ENCODE results near the gene TMEM86B.

DNA sequence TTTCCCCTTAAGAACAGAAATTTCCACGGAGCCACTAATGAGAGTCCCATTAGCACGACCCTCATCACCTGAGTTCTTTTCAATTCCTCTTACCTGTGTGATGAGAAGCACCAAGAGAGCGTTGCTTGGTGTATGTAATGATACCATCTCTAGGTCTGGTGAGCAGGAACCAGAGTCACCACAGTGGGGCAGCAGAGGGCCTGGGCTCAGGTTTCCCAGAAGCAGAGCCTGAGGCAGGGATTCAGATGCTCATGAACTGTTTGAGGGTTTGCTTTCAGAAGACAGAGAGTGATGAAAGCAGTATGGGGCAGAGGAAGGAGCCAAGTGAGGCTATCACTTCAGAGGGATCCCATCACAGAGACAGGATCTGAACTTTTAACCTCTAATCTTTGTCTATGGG, 16.1 kb downstream of the TMEM86B start:
- TF ChIP-seq, protein P1, sequence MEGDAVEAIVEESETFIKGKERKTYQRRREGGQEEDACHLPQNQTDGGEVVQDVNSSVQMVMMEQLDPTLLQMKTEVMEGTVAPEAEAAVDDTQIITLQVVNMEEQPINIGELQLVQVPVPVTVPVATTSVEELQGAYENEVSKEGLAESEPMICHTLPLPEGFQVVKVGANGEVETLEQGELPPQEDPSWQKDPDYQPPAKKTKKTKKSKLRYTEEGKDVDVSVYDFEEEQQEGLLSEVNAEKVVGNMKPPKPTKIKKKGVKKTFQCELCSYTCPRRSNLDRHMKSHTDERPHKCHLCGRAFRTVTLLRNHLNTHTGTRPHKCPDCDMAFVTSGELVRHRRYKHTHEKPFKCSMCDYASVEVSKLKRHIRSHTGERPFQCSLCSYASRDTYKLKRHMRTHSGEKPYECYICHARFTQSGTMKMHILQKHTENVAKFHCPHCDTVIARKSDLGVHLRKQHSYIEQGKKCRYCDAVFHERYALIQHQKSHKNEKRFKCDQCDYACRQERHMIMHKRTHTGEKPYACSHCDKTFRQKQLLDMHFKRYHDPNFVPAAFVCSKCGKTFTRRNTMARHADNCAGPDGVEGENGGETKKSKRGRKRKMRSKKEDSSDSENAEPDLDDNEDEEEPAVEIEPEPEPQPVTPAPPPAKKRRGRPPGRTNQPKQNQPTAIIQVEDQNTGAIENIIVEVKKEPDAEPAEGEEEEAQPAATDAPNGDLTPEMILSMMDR (IDR thresholded peaks at IDR 0.05; ENCODE audit: insufficient read depth, low read depth, low read length), result peak; percentile 5
- no peak for TF ChIP-seq EZH2 (IDR thresholded peaks at IDR 0.05; ENCODE audit: insufficient read depth, low read length)
